HG03342 (cell line): Measurements from ENCODE around the gene PARP11.

Experiments used
- ATAC-seq: cut with Tn5 transposase; IDR thresholded peaks from one replicate; pipeline ENCODE4 v1.9.1; 2021; ENCODE audit warnings: mild to moderate bottlenecking, moderate library complexity; ENCODE audit not compliant: unreplicated experiment

PARP11 gene

DNA sequence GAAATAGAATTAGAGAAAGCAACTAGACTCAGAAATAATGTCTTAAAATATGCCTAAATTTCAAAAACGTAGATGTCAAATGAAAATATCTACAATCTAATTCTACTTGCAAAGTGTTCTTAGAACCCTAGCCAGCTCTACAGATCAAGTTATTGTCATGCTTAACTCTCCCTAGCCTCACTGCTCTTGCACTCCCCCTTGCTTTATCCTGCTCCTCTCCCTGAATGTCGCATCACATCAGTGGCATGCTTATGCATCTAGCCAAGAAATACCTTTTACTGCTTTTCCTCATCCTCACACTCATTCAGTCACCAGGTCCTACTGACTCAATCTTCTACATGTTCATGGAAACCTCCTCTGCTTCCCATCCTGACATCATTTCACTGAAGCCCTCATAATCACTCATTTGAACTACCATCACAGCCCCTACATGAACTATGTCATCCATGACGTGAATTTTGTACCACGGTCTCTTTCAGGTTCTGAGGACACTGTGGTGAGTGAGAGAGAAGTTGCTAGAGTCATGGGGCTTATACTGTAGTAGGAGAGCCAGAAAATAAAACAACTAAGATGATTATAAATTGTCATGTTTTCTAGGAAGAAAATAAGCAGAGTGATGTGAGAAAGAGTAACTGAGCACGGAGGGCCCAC lies 97.7 kb downstream of the PARP11 start:
- no peak for ATAC-seq

DNA sequence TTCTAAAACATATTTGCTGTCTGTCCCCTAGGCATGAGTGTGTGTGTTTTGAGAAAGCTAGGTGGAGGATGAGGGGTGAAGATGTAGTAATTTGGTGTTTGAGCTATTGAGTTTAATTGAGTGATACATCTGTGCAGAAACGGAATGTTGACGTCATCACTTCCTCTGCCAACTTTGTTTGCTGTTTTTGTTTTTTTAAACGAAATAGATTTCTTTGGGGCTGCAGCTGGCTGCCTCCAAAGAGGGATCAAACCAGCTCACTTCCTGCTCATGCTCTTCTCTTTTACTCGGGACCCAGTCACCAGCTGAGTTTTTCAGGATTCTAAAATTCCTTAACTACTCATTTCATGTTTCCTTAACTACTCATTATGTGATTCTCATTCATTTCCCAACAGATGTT lies 100.8 kb downstream of the PARP11 start:
- no peak for ATAC-seq

DNA sequence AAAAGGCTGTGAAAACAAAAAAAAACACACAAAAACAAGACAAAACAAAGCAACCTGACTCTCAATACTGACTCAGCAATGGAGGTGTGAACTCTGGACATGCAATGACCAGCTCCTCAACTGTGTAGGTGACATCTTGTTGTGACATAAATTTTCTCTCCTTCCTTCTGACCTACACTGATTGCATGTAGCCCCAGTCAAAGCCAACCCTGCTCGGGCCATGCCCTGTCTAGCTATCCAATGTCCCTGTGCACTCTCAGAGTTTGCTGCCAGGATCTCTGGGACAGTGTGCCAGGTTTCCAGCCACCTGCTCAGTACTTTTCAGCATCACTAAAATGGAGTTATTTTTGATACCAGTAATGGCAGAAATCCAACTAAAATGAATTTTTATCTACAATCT lies 101.3 kb downstream of the PARP11 start:
- no peak for ATAC-seq

DNA sequence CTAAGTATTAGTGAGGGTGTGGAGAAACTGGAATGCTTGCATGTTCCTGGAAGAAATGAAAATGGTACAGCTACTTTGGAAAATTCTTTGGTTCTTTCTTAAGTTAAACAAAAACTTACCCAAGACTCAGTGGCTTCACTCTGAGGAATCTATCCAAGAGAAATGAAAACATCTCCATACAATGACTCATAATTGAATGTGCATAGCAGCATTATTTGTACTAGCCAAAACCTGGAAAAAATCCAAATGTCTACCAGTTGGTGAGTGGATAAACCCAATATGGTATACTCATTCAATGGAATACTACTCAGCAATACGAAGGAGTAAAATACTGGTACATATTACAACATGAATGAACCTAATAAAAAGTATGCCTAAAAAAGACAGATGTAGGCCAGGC lies 102.3 kb downstream of the PARP11 start:
- ATAC-seq, result no peak

DNA sequence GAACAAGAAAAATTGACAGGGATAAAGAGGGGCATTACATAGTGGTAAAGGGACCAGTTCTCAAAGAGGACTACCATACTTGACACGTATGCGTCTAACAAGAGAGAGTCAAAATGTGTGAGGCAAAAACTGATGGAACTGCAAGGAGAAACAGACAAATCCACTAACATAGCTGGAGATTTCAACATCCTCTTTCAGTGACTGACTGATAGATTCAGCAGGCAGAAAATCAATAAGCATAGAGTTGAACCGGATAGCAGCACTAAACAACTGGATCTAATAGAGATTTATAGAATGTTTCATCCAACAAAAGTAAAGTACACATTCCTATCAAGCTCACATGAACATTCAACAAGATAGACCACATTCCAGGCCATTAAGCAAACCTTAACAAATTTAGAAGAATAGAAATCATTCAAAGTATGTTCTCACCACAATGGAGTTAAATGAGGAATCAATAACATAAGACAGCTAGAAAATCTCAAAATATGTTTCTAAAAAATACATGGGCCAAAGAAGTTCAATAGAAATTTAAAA lies 104.2 kb downstream of the PARP11 start:
- no peak for ATAC-seq

DNA sequence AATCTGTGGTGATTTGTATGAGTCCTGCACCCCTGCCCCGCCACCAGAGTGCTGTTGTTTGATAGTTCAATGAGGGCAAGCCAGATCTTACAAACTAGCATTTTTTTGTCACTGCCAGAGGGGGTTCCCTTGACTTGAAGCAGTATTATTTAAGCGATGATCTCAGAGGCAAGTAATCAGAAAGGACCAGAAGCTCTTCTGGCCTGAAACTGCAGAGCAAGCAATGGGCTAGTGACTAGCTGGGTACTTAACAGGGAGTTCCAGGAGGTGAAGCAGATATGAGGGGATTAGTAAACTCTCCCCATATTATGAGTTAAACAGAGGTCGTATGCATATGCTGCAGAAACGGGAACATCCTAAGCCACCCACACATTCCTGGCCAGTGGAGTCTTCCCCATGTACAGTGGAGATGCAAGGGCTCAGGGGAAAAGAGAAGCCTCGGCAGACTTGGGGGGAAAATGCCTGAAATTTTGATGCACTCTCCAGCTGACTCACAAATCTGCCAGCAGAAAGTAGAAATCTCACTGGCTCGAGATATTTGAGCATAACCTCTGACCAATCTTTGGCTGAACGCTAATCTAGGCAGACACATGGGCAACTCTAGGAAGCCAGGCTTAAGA lies 112.0 kb downstream of the PARP11 start:
- no peak for ATAC-seq

DNA sequence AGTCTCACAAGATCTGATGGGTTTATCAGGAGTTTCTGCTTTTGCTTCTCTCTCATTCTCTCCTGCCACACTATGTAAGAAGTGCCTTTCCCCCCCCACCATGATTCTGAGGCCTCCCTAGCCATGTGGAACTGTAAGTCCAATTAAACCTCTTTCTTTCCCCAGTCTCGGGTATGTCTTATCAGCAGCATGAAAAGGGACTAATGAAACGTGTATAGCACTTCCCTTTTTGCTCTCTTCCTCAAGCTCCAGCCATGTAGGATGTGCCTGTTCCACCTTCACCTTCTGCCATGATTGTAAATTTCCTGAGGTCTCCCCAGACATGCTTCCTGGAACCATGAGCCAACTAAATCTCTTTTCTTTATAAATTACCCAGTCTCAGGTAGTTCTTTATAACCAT lies 113.3 kb downstream of the PARP11 start:
- ATAC-seq, result no peak
